ENCODE data around the gene TRDMT1.

- no peak for TF ChIP-seq CTCF (IDR thresholded peaks at IDR 0.05)
- TF ChIP-seq POLR2A (IDR thresholded peaks at IDR 0.05), result no peak
These were observed 1.2 kb downstream of the TRDMT1 start for GRCh38 chr10:17200001-17200911.
